Hepatocyte (in vitro differentiated cells): ENCODE measurements around the gene GALNTL6. TPM values are rescaled to one million over a fixed set of nuclear protein-coding genes. Genes with fewer than 3 reads are reported as not detected.

Experiments used
- DNase-seq: peaks from one replicate; pipeline ENCODE4 v3.0.0-alpha.2; 2016; ENCODE audit warnings: low spot score
- H2AFZ ChIP-seq: fragments of 200-600 bp; sonication (generic); 2 replicates; pipeline ENCODE4 v1.6.0; 2016; ENCODE audit warnings: antibody characterized with exemption, mild to moderate bottlenecking
- H3K27ac ChIP-seq: fragments of 200-600 bp; sonication (generic); 2 replicates; pipeline ENCODE4 v1.5.1; 2016; ENCODE audit warnings: mild to moderate bottlenecking
- H3K27me3 ChIP-seq: fragments of 200-600 bp; sonication (generic); 2 replicates; pipeline ENCODE4 v1.6.1; 2016
- H3K36me3 ChIP-seq: fragments of 200-600 bp; sonication (generic); replicated peaks from 2 replicates; pipeline ENCODE4 v1.5.1; 2016; ENCODE audit warnings: low read depth; ENCODE audit not compliant: insufficient read depth
- H3K4me1 ChIP-seq: fragments of 200-600 bp; sonication (generic); 2 replicates; pipeline ENCODE4 v1.5.1; 2016; ENCODE audit warnings: mild to moderate bottlenecking, moderate library complexity; ENCODE audit not compliant: insufficient read depth
- H3K4me2 ChIP-seq: fragments of 200-600 bp; sonication (generic); 2 replicates; pipeline ENCODE4 v1.6.0; 2016
- H3K4me3 ChIP-seq: fragments of 200-600 bp; sonication (generic); 2 replicates; pipeline ENCODE4 v1.5.1; 2016; ENCODE audit warnings: mild to moderate bottlenecking
- H3K79me2 ChIP-seq: fragments of 200-600 bp; sonication (generic); 2 replicates; pipeline ENCODE4 v1.6.0; 2017; ENCODE audit warnings: mild to moderate bottlenecking
- H3K9me2 ChIP-seq: fragments of 200-600 bp; sonication (generic); replicated peaks from 2 replicates; pipeline ENCODE4 v1.6.0; 2017; ENCODE audit warnings: mild to moderate bottlenecking; ENCODE audit not compliant: insufficient read depth
- H3K9me3 ChIP-seq: fragments of 200-600 bp; sonication (generic); 2 replicates; pipeline ENCODE4 v1.5.1; 2016; ENCODE audit warnings: low read depth, mild to moderate bottlenecking
- H4K20me1 ChIP-seq: fragments of 200-600 bp; sonication (generic); 2 replicates; pipeline ENCODE4 v1.6.0; 2016; ENCODE audit warnings: mild to moderate bottlenecking; ENCODE audit not compliant: insufficient read depth, poor library complexity, severe bottlenecking
- CTCF ChIP-seq: fragments of 200-600 bp; sonication (generic); IDR thresholded peaks from 2 replicates; pipeline ENCODE4 v1.5.1; 2016; ENCODE audit warnings: antibody characterized with exemption, mild to moderate bottlenecking; ENCODE audit not compliant: poor library complexity
- EZH2 ChIP-seq: fragments of 200-600 bp; sonication (generic); IDR thresholded peaks from 2 replicates; pipeline ENCODE4 v1.6.1; 2016; ENCODE audit warnings: antibody characterized with exemption, mild to moderate bottlenecking, borderline replicate concordance
- EZH2phosphoT487 ChIP-seq: fragments of 200-600 bp; sonication (generic); IDR thresholded peaks from one replicate; pipeline ENCODE4 v1.6.1; 2018; ENCODE audit warnings: antibody characterized with exemption, mild to moderate bottlenecking, low read depth, moderate library complexity; ENCODE audit not compliant: unreplicated experiment, severe bottlenecking
- WGBS: methylation state at CpG from one replicate; pipeline ENCODE4 v1.1.6; 2016; ENCODE audit warnings: low lambda C conversion rate; ENCODE audit errors: missing lambda C conversion rate; 5-methylcytosine and 5-hydroxymethylcytosine counted together
- polyA plus RNA-seq: library from polyadenylated mRNA; unstranded; fragments of >200 nt; fragmentation: Nextera tagmentation; extraction: Ambion mirVana; gene quantifications from 2 replicates; pipeline ENCODE4 v1.2.1, GENCODE V29; 2016
- total RNA-seq: library from RNA; depleted of rRNA; stranded (reverse); fragments of >200 nt; gene quantifications from 2 replicates; pipeline ENCODE4 v1.2.3, GENCODE V29; 2014

GALNTL6 gene
- total and polyA plus RNA-seq, 2 experiments from 2014 or later: 0.53 to 0.74 TPM

- DNase-seq: no peak
- Histone ChIP-seq H3K9me2 (no peaks in the 10 kb centered on the region), H3K4me3 (no peak overlapping the region), H3K27ac (no peak overlapping the region), H2AFZ (no peak overlapping the region), H3K9me3 (no peaks in the 10 kb centered on the region), H3K4me2 (no peak overlapping the region), H3K36me3 (no peaks in the 10 kb centered on the region), H3K27me3 (no peaks in the 10 kb centered on the region), H4K20me1 (no peaks in the 10 kb centered on the region), H3K4me1 (no peaks in the 10 kb centered on the region), H3K79me2 (no peaks in the 10 kb centered on the region)
- 68% methylated on average over 3 of the region's 3 CpGs for WGBS
- TF ChIP-seq EZH2phosphoT487 (no peak), CTCF (no peak), EZH2 (no peak)
Observed at GRCh38 chr4:172777729-172778431, 964.7 kb downstream of the GALNTL6 start.

DNA sequence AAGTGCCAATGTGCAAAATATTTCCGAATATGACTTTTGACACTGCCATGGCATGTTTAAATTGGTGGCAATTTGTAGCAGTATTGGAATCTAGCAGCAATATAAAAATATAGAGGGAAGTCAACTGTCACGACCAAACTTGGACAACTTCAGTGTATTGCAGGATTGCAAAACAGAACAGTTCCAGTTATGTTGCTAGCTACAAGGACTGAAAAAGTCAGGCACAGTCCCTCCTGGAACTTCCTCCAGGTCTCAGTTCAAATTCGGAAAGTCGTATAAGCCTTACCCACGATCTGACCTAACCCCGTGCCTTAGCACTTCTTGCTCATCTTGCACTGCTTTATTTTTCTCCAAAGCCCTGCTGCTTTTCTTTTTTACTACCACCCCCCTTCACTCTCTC, 965.4 kb downstream of the GALNTL6 start:
- no peaks in the 10 kb centered on the region for H3K9me2 ChIP-seq
- H3K27ac ChIP-seq: no peak overlapping the region
- no peak overlapping the region for H2AFZ ChIP-seq
- H3K4me2 ChIP-seq: no peak overlapping the region
- H3K79me2 ChIP-seq: no peaks in the 10 kb centered on the region
- H3K4me1 ChIP-seq: no peaks in the 10 kb centered on the region
- no peak overlapping the region for H3K4me3 ChIP-seq
- 56% methylated on average over 6 of the region's 6 CpGs for WGBS
- no peaks in the 10 kb centered on the region for H3K27me3 ChIP-seq
- no peaks in the 10 kb centered on the region for H3K36me3 ChIP-seq
- TF ChIP-seq EZH2: no peak
- no peak for TF ChIP-seq CTCF
- TF ChIP-seq EZH2phosphoT487: no peak
- H3K9me3 ChIP-seq: no peaks in the 10 kb centered on the region
- no peak for DNase-seq
- H4K20me1 ChIP-seq: no peaks in the 10 kb centered on the region

- Histone ChIP-seq H3K36me3 (no peaks in the 10 kb centered on the region), H3K9me3 (no peaks in the 10 kb centered on the region), H3K9me2 (no peaks in the 10 kb centered on the region), H4K20me1 (no peaks in the 10 kb centered on the region), H3K4me1 (no peaks in the 10 kb centered on the region), H3K4me2 (no peak overlapping the region), H3K27me3 (no peaks in the 10 kb centered on the region), H3K4me3 (no peak overlapping the region), H2AFZ (no peak overlapping the region), H3K27ac (no peak overlapping the region), H3K79me2 (no peaks in the 10 kb centered on the region)
- no peak for TF ChIP-seq EZH2phosphoT487
- no peak for TF ChIP-seq EZH2
- TF ChIP-seq CTCF: no peak
- no peak for DNase-seq
- WGBS: 55% methylated on average over 3 of the region's 3 CpGs
Observed at GRCh38 chr4:172780566-172781081, 967.4 kb downstream of the GALNTL6 start.
